D341Med (cell line): ENCODE measurements around the gene ATP8B2.
"Not testable (repeated sequence)": the region's sequence is repeated elsewhere in the genome, so short reads cannot be mapped to it uniquely, and the experiment has no call there.

Source experiments
- DNase-seq: peaks from one replicate; pipeline ENCODE4 v3.0.0; 2012; ENCODE audit warnings: low spot score

ATP8B2 gene

GRCh38 chr1:154346276-154346917 is 21.1 kb downstream of the ATP8B2 start:
- no peak for DNase-seq

GRCh38 chr1:154347961-154348360 is 22.6 kb downstream of the ATP8B2 start:
- DNase-seq: no peak

- peak; percentile 53 for DNase-seq
Measured at GRCh38 chr1:154348429-154349076, 23.2 kb downstream of the ATP8B2 start.

GRCh38 chr1:154349121-154349520 is 23.8 kb downstream of the ATP8B2 start:
- DNase-seq: peak; percentile 81

GRCh38 chr1:154350383-154350782 is 25.1 kb downstream of the ATP8B2 start:
- DNase-seq: no peak

- DNase-seq: no peak
Measured at GRCh38 chr1:154351363-154352068, 26.2 kb downstream of the ATP8B2 start.

- DNase-seq: no peak
Measured at GRCh38 chr1:154352245-154352580, 26.9 kb downstream of the ATP8B2 start.

- DNase-seq: peak; percentile 83
Measured at GRCh38 chr1:154352581-154353459, 27.5 kb downstream of the ATP8B2 start.

GRCh38 chr1:154353460-154353904 is 28.2 kb downstream of the ATP8B2 start:
- DNase-seq: no peak

- no peak for DNase-seq
Measured at GRCh38 chr1:154353966-154354365, 28.6 kb downstream of the ATP8B2 start.

GRCh38 chr1:154358519-154358918 is 33.2 kb downstream of the ATP8B2 start:
- no peak for DNase-seq

- no peak for DNase-seq
Measured at GRCh38 chr1:154360288-154360687, 35.0 kb downstream of the ATP8B2 start.

- DNase-seq: not testable (repeated sequence)
Measured at GRCh38 chr1:154360881-154361280, 35.6 kb downstream of the ATP8B2 start.

- no peak for DNase-seq
Measured at GRCh38 chr1:154361357-154361756, 36.0 kb downstream of the ATP8B2 start.

GRCh38 chr1:154371436-154371835 is 46.1 kb downstream of the ATP8B2 start:
- no peak for DNase-seq

GRCh38 chr1:154373777-154374357 is 48.5 kb downstream of the ATP8B2 start:
- DNase-seq: not testable (repeated sequence)

GRCh38 chr1:154379301-154379700 is 54.0 kb downstream of the ATP8B2 start:
- no peak for DNase-seq

GRCh38 chr1:154384650-154385489 is 59.5 kb downstream of the ATP8B2 start:
- no peak for DNase-seq

- DNase-seq: no peak
Measured at GRCh38 chr1:154386643-154387352, 61.5 kb downstream of the ATP8B2 start.

- no peak for DNase-seq
Measured at GRCh38 chr1:154391086-154391770, 65.9 kb downstream of the ATP8B2 start.
